ENCODE results near the gene KANK2. TPM values are rescaled to one million over a fixed set of nuclear protein-coding genes. Genes with fewer than 3 reads are reported as not detected.
"Not testable (repeated sequence)": the region's sequence is repeated elsewhere in the genome, so short reads cannot be mapped to it uniquely, and the experiment has no call there.

KANK2 gene
- polyA plus RNA-seq, 1 donor from 2014 or later: 0.25 TPM

DNA sequence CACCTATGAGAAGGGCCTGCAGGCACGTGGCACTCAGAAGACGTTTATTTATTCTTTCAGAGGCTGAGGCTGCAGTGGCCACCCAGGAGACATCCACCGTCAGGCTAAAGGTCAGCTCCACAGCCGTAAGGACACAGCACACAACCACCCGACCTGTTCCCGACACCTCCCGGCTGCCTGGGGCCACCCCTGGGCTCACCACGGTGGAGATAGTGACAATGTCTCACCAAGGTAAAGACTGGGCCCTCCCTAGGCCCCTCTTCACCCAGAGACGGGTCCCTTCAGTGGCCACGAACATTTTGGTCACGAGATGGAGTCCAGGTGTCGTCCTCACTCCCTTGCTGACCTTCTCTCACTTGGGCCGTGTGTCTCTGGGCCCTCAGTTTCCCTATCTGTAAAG, 74.2 kb downstream of the KANK2 start:
- H4K20me1 ChIP-seq (ENCODE audit: insufficient read depth): no peaks in the 10 kb centered on the region
- no peak overlapping the region for H3K27ac ChIP-seq (ENCODE audit: low read length)
- no peaks in the 10 kb centered on the region for H3K9me2 ChIP-seq (ENCODE audit: insufficient read depth, low read length)
- H3K4me3 ChIP-seq (ENCODE audit: low read length): no peak overlapping the region
- peaks cover 6% of the 10 kb centered on the region for H3K36me3 ChIP-seq (ENCODE audit: insufficient read depth, low read length)
- H3K4me2 ChIP-seq (ENCODE audit: low read length): no peak overlapping the region
- no peak for TF ChIP-seq SMC3 (conservative IDR thresholded peaks at IDR 0.05; ENCODE audit: poor library complexity)
- TF ChIP-seq POLR2AphosphoS5 (IDR thresholded peaks at IDR 0.05): no peak
- no peak for TF ChIP-seq RAD21 (conservative IDR thresholded peaks at IDR 0.05)
- TF ChIP-seq, protein P1, sequence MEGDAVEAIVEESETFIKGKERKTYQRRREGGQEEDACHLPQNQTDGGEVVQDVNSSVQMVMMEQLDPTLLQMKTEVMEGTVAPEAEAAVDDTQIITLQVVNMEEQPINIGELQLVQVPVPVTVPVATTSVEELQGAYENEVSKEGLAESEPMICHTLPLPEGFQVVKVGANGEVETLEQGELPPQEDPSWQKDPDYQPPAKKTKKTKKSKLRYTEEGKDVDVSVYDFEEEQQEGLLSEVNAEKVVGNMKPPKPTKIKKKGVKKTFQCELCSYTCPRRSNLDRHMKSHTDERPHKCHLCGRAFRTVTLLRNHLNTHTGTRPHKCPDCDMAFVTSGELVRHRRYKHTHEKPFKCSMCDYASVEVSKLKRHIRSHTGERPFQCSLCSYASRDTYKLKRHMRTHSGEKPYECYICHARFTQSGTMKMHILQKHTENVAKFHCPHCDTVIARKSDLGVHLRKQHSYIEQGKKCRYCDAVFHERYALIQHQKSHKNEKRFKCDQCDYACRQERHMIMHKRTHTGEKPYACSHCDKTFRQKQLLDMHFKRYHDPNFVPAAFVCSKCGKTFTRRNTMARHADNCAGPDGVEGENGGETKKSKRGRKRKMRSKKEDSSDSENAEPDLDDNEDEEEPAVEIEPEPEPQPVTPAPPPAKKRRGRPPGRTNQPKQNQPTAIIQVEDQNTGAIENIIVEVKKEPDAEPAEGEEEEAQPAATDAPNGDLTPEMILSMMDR (IDR thresholded peaks at IDR 0.05; ENCODE audit: poor library complexity, severe bottlenecking): no peak
- TF ChIP-seq TAF1 (IDR thresholded peaks at IDR 0.05; ENCODE audit: low read depth): no peak
- no peak overlapping the region for H3K9ac ChIP-seq (ENCODE audit: low read length)
- H3F3A ChIP-seq (ENCODE audit: insufficient read depth, low read length, poor library complexity, severe bottlenecking): no peaks in the 10 kb centered on the region
- H3K27me3 ChIP-seq (ENCODE audit: insufficient read depth, low read depth, low read length): no peaks in the 10 kb centered on the region
- H2AFZ ChIP-seq (ENCODE audit: low read depth, low read length): no peak overlapping the region
- no peaks in the 10 kb centered on the region for H3K9me3 ChIP-seq (ENCODE audit: low read length)
- no peaks in the 10 kb centered on the region for H3K79me2 ChIP-seq (replicated peaks; ENCODE audit: insufficient read depth, low read length)

DNA sequence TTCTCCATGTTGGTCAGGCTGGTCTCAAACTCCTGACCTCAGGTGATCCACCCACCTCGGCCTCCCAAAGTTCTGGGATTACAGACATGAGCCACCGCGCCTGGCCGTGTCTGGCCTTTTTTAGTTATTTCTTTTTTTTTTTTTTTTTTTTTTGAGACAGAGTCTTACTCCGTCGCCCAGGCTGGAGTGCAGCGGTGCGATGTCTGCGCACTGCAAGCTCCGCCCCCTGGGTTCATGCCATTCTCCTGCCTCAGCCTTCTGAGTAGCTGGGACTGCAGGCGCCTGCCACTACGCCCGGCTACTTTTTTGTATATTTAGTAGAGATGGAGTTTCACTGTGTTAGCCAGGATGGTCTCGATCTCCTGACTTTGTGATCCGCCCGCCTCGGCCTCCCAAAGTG, 75.4 kb downstream of the KANK2 start:
- H3F3A ChIP-seq (ENCODE audit: insufficient read depth, low read length, poor library complexity, severe bottlenecking); H3K27me3 ChIP-seq (ENCODE audit: insufficient read depth, low read depth, low read length); H4K20me1 ChIP-seq (ENCODE audit: insufficient read depth); H3K4me2 ChIP-seq (ENCODE audit: low read length); H3K27ac ChIP-seq (ENCODE audit: low read length); H2AFZ ChIP-seq (ENCODE audit: low read depth, low read length); H3K9ac ChIP-seq (ENCODE audit: low read length); H3K4me3 ChIP-seq (ENCODE audit: low read length); H3K36me3 ChIP-seq (ENCODE audit: insufficient read depth, low read length); H3K9me2 ChIP-seq (ENCODE audit: insufficient read depth, low read length); H3K79me2 ChIP-seq (replicated peaks; ENCODE audit: insufficient read depth, low read length); H3K9me3 ChIP-seq (ENCODE audit: low read length): not testable (repeated sequence)

DNA sequence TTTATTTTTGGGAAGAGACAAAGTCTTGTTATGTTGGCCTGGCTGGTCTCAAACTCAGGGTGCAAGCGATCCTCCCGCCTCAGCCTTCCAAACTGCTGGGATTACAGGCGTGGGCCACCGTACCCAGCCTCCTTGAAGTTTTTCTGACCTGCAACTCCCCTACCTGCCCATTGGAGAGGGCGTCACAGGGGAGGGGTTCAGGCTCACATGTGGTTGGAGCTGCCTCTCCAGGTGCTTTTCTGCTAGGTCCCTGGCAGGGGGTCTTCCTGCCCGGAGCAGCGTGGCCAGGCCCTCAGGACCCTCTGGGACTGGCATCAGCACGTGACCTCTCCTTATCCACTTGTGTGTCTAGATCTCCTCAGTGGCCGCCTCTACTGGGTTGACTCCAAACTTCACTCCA, 80.8 kb downstream of the KANK2 start:
- Histone ChIP-seq H3K9ac (ENCODE audit: low read length) (no peak overlapping the region), H2AFZ (ENCODE audit: low read depth, low read length) (no peak overlapping the region), H4K20me1 (ENCODE audit: insufficient read depth) (no peaks in the 10 kb centered on the region), H3K36me3 (ENCODE audit: insufficient read depth, low read length) (no peaks in the 10 kb centered on the region), H3K9me3 (ENCODE audit: low read length) (no peaks in the 10 kb centered on the region), H3K4me3 (ENCODE audit: low read length) (no peak overlapping the region), H3K79me2 (replicated peaks; ENCODE audit: insufficient read depth, low read length) (no peaks in the 10 kb centered on the region), H3K27me3 (ENCODE audit: insufficient read depth, low read depth, low read length) (no peaks in the 10 kb centered on the region), H3F3A (ENCODE audit: insufficient read depth, low read length, poor library complexity, severe bottlenecking) (no peaks in the 10 kb centered on the region), H3K4me2 (ENCODE audit: low read length) (no peak overlapping the region), H3K9me2 (ENCODE audit: insufficient read depth, low read length) (no peaks in the 10 kb centered on the region), H3K27ac (ENCODE audit: low read length) (no peak overlapping the region)
- TF ChIP-seq TAF1 (IDR thresholded peaks at IDR 0.05; ENCODE audit: low read depth): no peak
- TF ChIP-seq RAD21 (conservative IDR thresholded peaks at IDR 0.05): no peak
- TF ChIP-seq EZH2 (IDR thresholded peaks at IDR 0.05; ENCODE audit: borderline replicate concordance, insufficient read depth, low read length, poor library complexity, severe bottlenecking): no peak
- TF ChIP-seq, protein P2, sequence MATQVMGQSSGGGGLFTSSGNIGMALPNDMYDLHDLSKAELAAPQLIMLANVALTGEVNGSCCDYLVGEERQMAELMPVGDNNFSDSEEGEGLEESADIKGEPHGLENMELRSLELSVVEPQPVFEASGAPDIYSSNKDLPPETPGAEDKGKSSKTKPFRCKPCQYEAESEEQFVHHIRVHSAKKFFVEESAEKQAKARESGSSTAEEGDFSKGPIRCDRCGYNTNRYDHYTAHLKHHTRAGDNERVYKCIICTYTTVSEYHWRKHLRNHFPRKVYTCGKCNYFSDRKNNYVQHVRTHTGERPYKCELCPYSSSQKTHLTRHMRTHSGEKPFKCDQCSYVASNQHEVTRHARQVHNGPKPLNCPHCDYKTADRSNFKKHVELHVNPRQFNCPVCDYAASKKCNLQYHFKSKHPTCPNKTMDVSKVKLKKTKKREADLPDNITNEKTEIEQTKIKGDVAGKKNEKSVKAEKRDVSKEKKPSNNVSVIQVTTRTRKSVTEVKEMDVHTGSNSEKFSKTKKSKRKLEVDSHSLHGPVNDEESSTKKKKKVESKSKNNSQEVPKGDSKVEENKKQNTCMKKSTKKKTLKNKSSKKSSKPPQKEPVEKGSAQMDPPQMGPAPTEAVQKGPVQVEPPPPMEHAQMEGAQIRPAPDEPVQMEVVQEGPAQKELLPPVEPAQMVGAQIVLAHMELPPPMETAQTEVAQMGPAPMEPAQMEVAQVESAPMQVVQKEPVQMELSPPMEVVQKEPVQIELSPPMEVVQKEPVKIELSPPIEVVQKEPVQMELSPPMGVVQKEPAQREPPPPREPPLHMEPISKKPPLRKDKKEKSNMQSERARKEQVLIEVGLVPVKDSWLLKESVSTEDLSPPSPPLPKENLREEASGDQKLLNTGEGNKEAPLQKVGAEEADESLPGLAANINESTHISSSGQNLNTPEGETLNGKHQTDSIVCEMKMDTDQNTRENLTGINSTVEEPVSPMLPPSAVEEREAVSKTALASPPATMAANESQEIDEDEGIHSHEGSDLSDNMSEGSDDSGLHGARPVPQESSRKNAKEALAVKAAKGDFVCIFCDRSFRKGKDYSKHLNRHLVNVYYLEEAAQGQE (IDR thresholded peaks at IDR 0.05; ENCODE audit: borderline replicate concordance): no peak
- no peak for TF ChIP-seq POLR2AphosphoS5 (IDR thresholded peaks at IDR 0.05)
- TF ChIP-seq, protein P1 (IDR thresholded peaks at IDR 0.05; ENCODE audit: poor library complexity, severe bottlenecking): no peak
- no peak for TF ChIP-seq EP300 (conservative IDR thresholded peaks at IDR 0.05; ENCODE audit: poor library complexity, severe bottlenecking)
- TF ChIP-seq SMC3 (conservative IDR thresholded peaks at IDR 0.05; ENCODE audit: poor library complexity): no peak
- no peak for TF ChIP-seq MXI1 (conservative IDR thresholded peaks at IDR 0.05; ENCODE audit: poor library complexity, severe bottlenecking)
